Nephron progenitor cell (in vitro differentiated cells): Measurements from ENCODE around the gene KCNAB2.
"Not testable (repeated sequence)": the region's sequence is repeated elsewhere in the genome, so short reads cannot be mapped to it uniquely, and the experiment has no call there.

Source experiments
- DNase-seq: peaks from one replicate; pipeline ENCODE4 v3.0.0; 2021
- H3K27ac Mint-ChIP-seq: 2 replicates; pipeline ENCODE4 v1.8.0; 2021; ENCODE audit warnings: mild to moderate bottlenecking, moderate library complexity, mixed read lengths
- H3K27me3 Mint-ChIP-seq: 2 replicates; pipeline ENCODE4 v1.8.0; 2021; ENCODE audit warnings: mild to moderate bottlenecking, low read depth, mixed read lengths; ENCODE audit not compliant: poor library complexity
- H3K36me3 Mint-ChIP-seq: 2 replicates; pipeline ENCODE4 v1.8.0; 2021; ENCODE audit warnings: low read depth, mixed read lengths
- H3K4me1 Mint-ChIP-seq: 2 replicates; pipeline ENCODE4 v1.8.0; 2021; ENCODE audit warnings: mixed read lengths
- H3K4me3 Mint-ChIP-seq: 2 replicates; pipeline ENCODE4 v1.8.0; 2021; ENCODE audit warnings: mild to moderate bottlenecking, moderate library complexity, mixed read lengths
- H3K9me3 Mint-ChIP-seq: 2 replicates; pipeline ENCODE4 v1.8.0; 2021; ENCODE audit warnings: mild to moderate bottlenecking, moderate library complexity, mixed read lengths
- CTCF ChIP-seq: fragments of 200-600 bp; sonication (generic); IDR thresholded peaks from 2 replicates; pipeline ENCODE4 v1.5.0; 2021; ENCODE audit warnings: antibody characterized with exemption

The KCNAB2 gene

GRCh38 chr1:6012529-6013318 is 33.0 kb upstream of the KCNAB2 start:
- peaks cover 17% of the 10 kb centered on the region for H3K27me3 Mint-ChIP-seq
- H3K4me1 Mint-ChIP-seq = peaks cover 34% of the 10 kb centered on the region
- no peak overlapping the region for H3K4me3 Mint-ChIP-seq
- no peaks in the 10 kb centered on the region for H3K36me3 Mint-ChIP-seq
- no peak for DNase-seq
- no peak for TF ChIP-seq CTCF
- no peaks in the 10 kb centered on the region for H3K9me3 Mint-ChIP-seq
- no peak overlapping the region for H3K27ac Mint-ChIP-seq

- no peak for TF ChIP-seq CTCF
- no peak for DNase-seq
- Mint-ChIP-seq H3K27me3 (peaks cover 17% of the 10 kb centered on the region), H3K27ac (no peak overlapping the region), H3K4me3 (no peak overlapping the region), H3K4me1 (peaks cover 29% of the 10 kb centered on the region), H3K36me3 (no peaks in the 10 kb centered on the region), H3K9me3 (no peaks in the 10 kb centered on the region)
Observed at GRCh38 chr1:6013491-6013890, 32.2 kb upstream of the KCNAB2 start.

GRCh38 chr1:6014130-6014999 is 31.3 kb upstream of the KCNAB2 start:
- no peak for TF ChIP-seq CTCF
- Mint-ChIP-seq H3K4me3 (no peak overlapping the region), H3K27ac (no peak overlapping the region), H3K27me3 (peaks cover 20% of the 10 kb centered on the region), H3K4me1 (peaks cover 21% of the 10 kb centered on the region), H3K36me3 (no peaks in the 10 kb centered on the region), H3K9me3 (no peaks in the 10 kb centered on the region)
- no peak for DNase-seq

- no peak for TF ChIP-seq CTCF
- no peak overlapping the region for H3K4me3 Mint-ChIP-seq
- H3K27ac Mint-ChIP-seq = no peak overlapping the region
- no peaks in the 10 kb centered on the region for H3K36me3 Mint-ChIP-seq
- peaks cover 23% of the 10 kb centered on the region for H3K27me3 Mint-ChIP-seq
- H3K9me3 Mint-ChIP-seq = no peaks in the 10 kb centered on the region
- peaks cover 15% of the 10 kb centered on the region for H3K4me1 Mint-ChIP-seq
- no peak for DNase-seq
Observed at GRCh38 chr1:6016191-6016865, 29.4 kb upstream of the KCNAB2 start.

GRCh38 chr1:6017654-6018053 is 28.0 kb upstream of the KCNAB2 start:
- Mint-ChIP-seq H3K27me3 (peaks cover 23% of the 10 kb centered on the region), H3K4me1 (peaks cover 15% of the 10 kb centered on the region)
- not testable (repeated sequence) for H3K9me3 Mint-ChIP-seq, H3K36me3 Mint-ChIP-seq, H3K27ac Mint-ChIP-seq, H3K4me3 Mint-ChIP-seq, DNase-seq

- no peak overlapping the region for H3K4me3 Mint-ChIP-seq
- no peaks in the 10 kb centered on the region for H3K36me3 Mint-ChIP-seq
- no peaks in the 10 kb centered on the region for H3K9me3 Mint-ChIP-seq
- peaks cover 12% of the 10 kb centered on the region for H3K4me1 Mint-ChIP-seq
- no peak for DNase-seq
- no peak overlapping the region for H3K27ac Mint-ChIP-seq
- H3K27me3 Mint-ChIP-seq = peaks cover 26% of the 10 kb centered on the region
- TF ChIP-seq CTCF = no peak
Observed at GRCh38 chr1:6019166-6019845, 26.4 kb upstream of the KCNAB2 start.
